HCT116 (cell line): ENCODE measurements around the gene MGRN1.

Experiments
- CTCF ChIP-seq, 3 experiments: fragments of 200-600 bp in 1 of 3; sonication (generic) in 1 of 3; IDR thresholded peaks in 2 of 3; conservative IDR thresholded peaks in 1 of 3; 2 replicates each; pipeline ENCODE4 v1.5.1; 2012 to 2017; ENCODE audit warnings: low read depth in 2 of 3, low read length in 2 of 3, antibody characterized with exemption in 1 of 3, borderline replicate concordance in 1 of 3, control low read depth in 1 of 3, mild to moderate bottlenecking in 1 of 3, mixed read lengths in 1 of 3, mixed run types in 1 of 3, moderate library complexity in 1 of 3; ENCODE audit not compliant: insufficient read depth in 1 of 3
- EZH2 ChIP-seq: fragments of 200-600 bp; sonication (generic); IDR thresholded peaks from 2 replicates; pipeline ENCODE4 v1.6.1; 2017; ENCODE audit warnings: antibody characterized with exemption, mixed run types
- JUND ChIP-seq: IDR thresholded peaks from 2 replicates; pipeline ENCODE4 v1.6.1; 2012
- MAX ChIP-seq: IDR thresholded peaks from 2 replicates; pipeline ENCODE4 v1.6.1; 2012
- POLR2A ChIP-seq: IDR thresholded peaks from 2 replicates; pipeline ENCODE4 v1.7.0; 2011; ENCODE audit warnings: borderline replicate concordance; ENCODE audit not compliant: insufficient read depth, insufficient read length; ENCODE audit errors: extremely low read depth
- POLR2AphosphoS5 ChIP-seq: IDR thresholded peaks from 2 replicates; pipeline ENCODE4 v1.6.1; 2011; ENCODE audit warnings: mild to moderate bottlenecking, low read depth, low read length, moderate library complexity
- RAD21 ChIP-seq: IDR thresholded peaks from 2 replicates; pipeline ENCODE4 v1.6.1; 2012; ENCODE audit warnings: low read depth, mild to moderate bottlenecking
- REST ChIP-seq: IDR thresholded peaks from 2 replicates; pipeline ENCODE4 v1.6.1; 2012; ENCODE audit warnings: low read depth
- SP1 ChIP-seq: IDR thresholded peaks from 2 replicates; pipeline ENCODE4 v1.6.1; 2012; ENCODE audit warnings: low read depth
- SRF ChIP-seq: IDR thresholded peaks from 2 replicates; pipeline ENCODE4 v1.6.1; 2012; ENCODE audit warnings: low read depth
- TCF7L2 ChIP-seq: IDR thresholded peaks from 2 replicates; pipeline ENCODE4 v1.7.0; 2011; ENCODE audit warnings: borderline replicate concordance, inconsistent platforms; ENCODE audit not compliant: insufficient read depth, insufficient read length; ENCODE audit errors: extremely low read depth
- YY1 ChIP-seq: IDR thresholded peaks from 2 replicates; pipeline ENCODE4 v1.6.1; 2011; ENCODE audit warnings: low read length, low read depth, moderate library complexity, mild to moderate bottlenecking; ENCODE audit not compliant: insufficient replicate concordance; ENCODE audit errors: extremely low read depth
- ZFX ChIP-seq: fragments of 450-650 bp; IDR thresholded peaks from 2 replicates; pipeline ENCODE4 v1.6.1; 2017

GRCh38 chr16:4615384-4616046 lies 9.1 kb upstream of the MGRN1 start:
- TF ChIP-seq RAD21 (no peak), TCF7L2 (no peak), EZH2 (no peak), POLR2A (peak; percentile 34), CTCF (IDR thresholded peaks at IDR 0.05 in 2 of 3, conservative IDR thresholded peaks at IDR 0.05 in 1 of 3; ENCODE audit: borderline replicate concordance in 1 of 3, insufficient read depth in 1 of 3, low read depth in 2 of 3, low read length in 2 of 3) (no peak), POLR2AphosphoS5 (no peak), SP1 (no peak), SRF (no peak), JUND (no peak), REST (no peak), ZFX (peak; percentile 5; the same call in 1 of the 2 replicates), MAX (no peak), YY1 (no peak)
